ENCODE measurements around the gene ZNF618. TPM values are rescaled to one million over a fixed set of nuclear protein-coding genes. Genes with fewer than 3 reads are reported as not detected.
A peak's percentile ranks its signal among the peaks of the same experiment; 100 is the strongest.

The ZNF618 gene
- total RNA-seq, 2 donors from 2014 or later, result 1.4 to 3.0 TPM

DNA sequence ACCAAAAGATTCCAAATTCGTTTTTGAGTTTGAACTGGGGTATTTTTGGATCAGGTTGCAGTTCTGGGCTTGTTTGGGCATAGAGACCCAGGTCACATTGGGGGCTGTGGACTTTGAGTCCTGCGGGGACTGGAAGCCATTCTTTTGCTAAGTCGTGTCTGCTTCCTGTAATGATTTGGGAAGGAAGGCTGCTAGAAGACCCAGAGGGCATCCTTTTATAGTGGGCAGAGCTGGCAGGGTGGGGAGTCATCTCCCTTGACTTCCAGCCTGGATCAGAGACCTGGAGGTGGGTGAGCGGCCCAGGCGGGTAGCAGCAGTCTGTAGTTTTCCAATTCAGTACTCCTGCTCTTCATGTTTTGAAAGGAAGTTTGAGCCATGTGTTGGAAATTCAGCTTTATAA is 11.3 kb downstream of the ZNF618 start:
- Histone ChIP-seq H3K27me3 (no peaks in the 10 kb centered on the region), H3K27ac (no peak overlapping the region), H3K4me1 (peaks cover 0 to 19% of the 10 kb centered on the region in 2 donors), H3K4me3 (no peak overlapping the region), H3K9me3 (peaks cover 0 to 14% of the 10 kb centered on the region in 2 donors), H3K36me3 (no peaks in the 10 kb centered on the region)
- TF ChIP-seq, protein P1, sequence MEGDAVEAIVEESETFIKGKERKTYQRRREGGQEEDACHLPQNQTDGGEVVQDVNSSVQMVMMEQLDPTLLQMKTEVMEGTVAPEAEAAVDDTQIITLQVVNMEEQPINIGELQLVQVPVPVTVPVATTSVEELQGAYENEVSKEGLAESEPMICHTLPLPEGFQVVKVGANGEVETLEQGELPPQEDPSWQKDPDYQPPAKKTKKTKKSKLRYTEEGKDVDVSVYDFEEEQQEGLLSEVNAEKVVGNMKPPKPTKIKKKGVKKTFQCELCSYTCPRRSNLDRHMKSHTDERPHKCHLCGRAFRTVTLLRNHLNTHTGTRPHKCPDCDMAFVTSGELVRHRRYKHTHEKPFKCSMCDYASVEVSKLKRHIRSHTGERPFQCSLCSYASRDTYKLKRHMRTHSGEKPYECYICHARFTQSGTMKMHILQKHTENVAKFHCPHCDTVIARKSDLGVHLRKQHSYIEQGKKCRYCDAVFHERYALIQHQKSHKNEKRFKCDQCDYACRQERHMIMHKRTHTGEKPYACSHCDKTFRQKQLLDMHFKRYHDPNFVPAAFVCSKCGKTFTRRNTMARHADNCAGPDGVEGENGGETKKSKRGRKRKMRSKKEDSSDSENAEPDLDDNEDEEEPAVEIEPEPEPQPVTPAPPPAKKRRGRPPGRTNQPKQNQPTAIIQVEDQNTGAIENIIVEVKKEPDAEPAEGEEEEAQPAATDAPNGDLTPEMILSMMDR (IDR thresholded peaks at IDR 0.05), result no peak
- DNase-seq (ENCODE audit: low spot score), result no peak

GRCh38 chr9:113888336-113888735 is 12.2 kb downstream of the ZNF618 start:
- Histone ChIP-seq H3K27me3 (no peaks in the 10 kb centered on the region), H3K4me1 (peaks cover 0 to 19% of the 10 kb centered on the region in 2 donors), H3K27ac (no peak overlapping the region), H3K4me3 (no peak overlapping the region), H3K36me3 (no peaks in the 10 kb centered on the region), H3K9me3 (peaks cover 0 to 14% of the 10 kb centered on the region in 2 donors)
- no peak for DNase-seq (ENCODE audit: low spot score)
- TF ChIP-seq, protein P1 (IDR thresholded peaks at IDR 0.05), result no peak

DNA sequence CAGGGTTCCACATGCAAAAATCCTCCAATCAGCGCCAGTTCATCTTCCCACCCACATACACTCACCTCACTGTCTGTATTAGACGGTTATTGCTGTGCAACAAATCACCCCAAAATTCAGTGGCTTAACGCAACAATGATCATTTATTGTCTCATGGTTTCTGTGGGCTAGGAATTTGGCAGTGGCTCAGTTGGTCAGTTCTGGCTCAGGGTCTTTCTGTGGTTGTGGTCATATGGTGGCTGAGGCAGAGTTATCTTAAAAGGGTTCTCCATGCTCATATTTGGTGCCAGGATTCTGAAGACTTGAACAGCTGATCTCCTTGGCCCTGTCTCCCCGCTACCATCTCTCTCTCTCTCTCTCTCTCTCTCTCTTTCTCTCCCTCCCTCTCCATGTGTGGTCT is 12.9 kb downstream of the ZNF618 start:
- TF ChIP-seq, protein P1 (IDR thresholded peaks at IDR 0.05), result no peak
- Histone ChIP-seq H3K4me3 (no peak overlapping the region), H3K27ac (no peak overlapping the region), H3K36me3 (no peaks in the 10 kb centered on the region), H3K27me3 (no peaks in the 10 kb centered on the region), H3K9me3 (peaks cover 0 to 14% of the 10 kb centered on the region in 2 donors), H3K4me1 (peaks cover 0 to 19% of the 10 kb centered on the region in 2 donors)
- no peak for DNase-seq (ENCODE audit: low spot score)

DNA sequence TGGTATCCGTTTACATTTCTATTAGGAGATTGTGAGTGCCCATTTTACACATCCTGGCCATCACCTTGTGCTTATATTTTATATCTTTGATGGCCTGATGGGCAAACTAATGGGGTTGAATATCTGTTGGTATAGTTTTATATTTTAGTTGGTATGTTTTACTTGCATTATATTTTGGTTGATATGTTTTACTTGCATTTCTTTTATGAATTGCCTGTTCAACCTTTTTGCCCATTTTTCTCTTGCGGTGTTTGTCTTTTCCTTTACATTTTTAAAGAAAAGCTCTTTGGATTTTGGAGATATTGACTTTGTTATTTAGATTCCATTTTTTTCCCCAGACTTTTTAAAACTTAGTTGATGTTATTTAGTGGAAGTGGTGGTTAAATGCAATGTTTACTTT is 14.6 kb downstream of the ZNF618 start:
- Histone ChIP-seq H3K4me1 (peaks cover 0 to 15% of the 10 kb centered on the region in 2 donors), H3K9me3 (peaks cover 0 to 14% of the 10 kb centered on the region in 2 donors), H3K36me3 (no peaks in the 10 kb centered on the region), H3K4me3 (no peak overlapping the region), H3K27ac (no peak overlapping the region), H3K27me3 (no peaks in the 10 kb centered on the region)
- TF ChIP-seq, protein P1 (IDR thresholded peaks at IDR 0.05), result no peak
- no peak for DNase-seq (ENCODE audit: low spot score)

- TF ChIP-seq, protein P1 (IDR thresholded peaks at IDR 0.05), result no peak
Measured at GRCh38 chr9:113892861-113893491, 16.9 kb downstream of the ZNF618 start.

GRCh38 chr9:113894166-113894565 is 18.1 kb downstream of the ZNF618 start:
- no peak overlapping the region for H3K27ac ChIP-seq
- H3K9me3 ChIP-seq, result peaks cover 0 to 17% of the 10 kb centered on the region in 2 donors
- no peaks in the 10 kb centered on the region for H3K27me3 ChIP-seq
- no peaks in the 10 kb centered on the region for H3K4me1 ChIP-seq
- no peaks in the 10 kb centered on the region for H3K36me3 ChIP-seq
- TF ChIP-seq, protein P1 (IDR thresholded peaks at IDR 0.05), result no peak
- DNase-seq (ENCODE audit: low spot score), result peak; percentile 11
- no peak overlapping the region for H3K4me3 ChIP-seq

More at GRCh38 chr9:113892861-113893491, 16.9 kb downstream of the ZNF618 start:
- DNase-seq (ENCODE audit: low spot score), result peak; percentile 13
- H3K4me3 ChIP-seq, result no peak overlapping the region
- H3K27me3 ChIP-seq, result no peaks in the 10 kb centered on the region
- no peak overlapping the region for H3K27ac ChIP-seq
- H3K4me1 ChIP-seq, result no peaks in the 10 kb centered on the region
- peaks cover 0 to 17% of the 10 kb centered on the region in 2 donors for H3K9me3 ChIP-seq
- H3K36me3 ChIP-seq, result no peaks in the 10 kb centered on the region
